Stomach (tissue), 9 donors: Measurements from ENCODE around the gene GAS1. TPM values are rescaled to one million over a fixed set of nuclear protein-coding genes. Genes with fewer than 3 reads are reported as not detected.

ENCODE experiments used
- DNase-seq, 2 donors: peaks; one replicate each; pipeline versions ENCODE4 v3.0.0 to v3.0.0-alpha.2; 2013 to 2019
- H3K27ac ChIP-seq, 5 donors: fragments of 200-600 bp in 4 of 5; sonication (generic) in 4 of 5; one replicate each; pipeline ENCODE4 v1.5.1; 2013 to 2019; ENCODE audit warnings: mild to moderate bottlenecking in 1 of 5, moderate library complexity in 1 of 5
- H3K27me3 ChIP-seq, 3 donors: fragments of 200-600 bp; sonication (generic); one replicate each; pipeline ENCODE4 v1.5.1; 2017 to 2019; ENCODE audit warnings: mixed run types in 1 of 3
- H3K36me3 ChIP-seq, 4 donors: fragments of 200-600 bp; sonication (generic); 1 replicate in 3 of 4; 2 replicates in 1 of 4; pipeline ENCODE4 v1.5.1; 2016 to 2019
- H3K4me1 ChIP-seq, 4 donors: fragments of 200-600 bp; sonication (generic); one replicate each; pipeline ENCODE4 v1.5.1; 2016 to 2019
- H3K4me3 ChIP-seq, 4 donors: fragments of 200-600 bp; sonication (generic) in 3 of 4; one replicate each; pipeline ENCODE4 v1.5.1; 2016 to 2019; ENCODE audit warnings: mild to moderate bottlenecking in 1 of 4
- H3K9me3 ChIP-seq, 4 donors: fragments of 200-600 bp; sonication (generic); one replicate each; pipeline ENCODE4 v1.5.1; 2016 to 2019
- EP300 ChIP-seq: sonication (generic); formaldehyde crosslinking; IDR thresholded peaks from one replicate; pipeline ENCODE4 v1.6.1; 2017; ENCODE audit warnings: antibody characterized with exemption
- POLR2A ChIP-seq, 4 donors: fragments of 450-650 bp; IDR thresholded peaks; one replicate each; pipeline ENCODE4 v1.6.1; 2016; ENCODE audit warnings: antibody characterized with exemption in 4 of 4, control low read depth in 2 of 4, mild to moderate bottlenecking in 1 of 4, moderate library complexity in 1 of 4
- POLR2AphosphoS5 ChIP-seq, 3 donors: sonication (generic); formaldehyde crosslinking; IDR thresholded peaks; one replicate each; pipeline ENCODE4 v1.6.1; 2016; ENCODE audit warnings: antibody characterized with exemption in 3 of 3
- WGBS, 5 donors: extraction: QIAGEN DNeasy Blood & Tissue Kit in 3 of 5; methylation state at CpG; one replicate each; pipeline versions ENCODE4 v1.1.5 to v1.1.7; 2013 to 2018; 5-methylcytosine and 5-hydroxymethylcytosine counted together
- intact Hi-C: fragments of 100-400 bp; cut with DNase I; formaldehyde crosslinking; loops from one replicate; pipeline ENCODE4 v1.15.1; 2023; ENCODE audit warnings: low total_unique reads
- polyA plus RNA-seq, 3 donors: library from polyadenylated mRNA; stranded (reverse); fragments of 200-250 nt; gene quantifications; one replicate each; pipeline ENCODE4 v1.2.3, GENCODE V29; 2013
- total RNA-seq, 5 donors: library from RNA; depleted of rRNA; stranded (reverse); fragments of >200 nt; gene quantifications; one replicate each; pipeline versions ENCODE4 v1.1.0 to v1.2.3, GENCODE V29; 2014 to 2016
- TF ChIP-seq, protein P1 (sequence below), 7 experiments: fragments of 450-650 bp in 4 of 7; fragments of 200-600 bp in 3 of 7; sonication (generic) in 3 of 7; IDR thresholded peaks; one replicate each; pipeline ENCODE4 v1.5.1; 2016 to 2019; ENCODE audit warnings: antibody characterized with exemption in 7 of 7, control low read depth in 2 of 7, mild to moderate bottlenecking in 1 of 7
- donor health status: healthy with polysubstance abuse.
- donor health status: Bipolar disorder and iron deficiency.
- donor health status: healthy.

Gene GAS1
- total and polyA plus RNA-seq, 8 donors, result 0.87 to 103 (median 27.5) TPM

DNA sequence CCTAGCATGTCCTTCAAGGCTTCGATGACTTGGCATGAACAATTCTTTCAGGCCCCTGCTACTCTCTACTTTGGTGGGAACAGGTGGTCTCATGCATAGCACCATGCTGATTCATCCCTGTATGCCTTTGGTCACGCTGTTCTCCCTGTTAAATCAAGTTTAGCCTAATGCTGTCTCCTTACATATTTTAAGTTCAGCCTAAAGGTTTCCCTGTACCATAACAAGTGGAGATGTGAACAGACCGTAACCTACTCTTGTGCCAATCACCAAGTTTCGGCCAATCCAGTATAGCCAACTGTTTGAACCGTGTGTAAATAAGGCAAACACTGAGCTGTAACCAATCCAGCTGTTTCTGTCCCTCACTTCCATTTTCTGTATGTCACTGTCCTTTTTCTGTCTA, 8.0 kb downstream of the GAS1 start:
- TF ChIP-seq EP300 (no peak), POLR2A (IDR thresholded peaks at IDR 0.05) (no peak), POLR2AphosphoS5 (IDR thresholded peaks at IDR 0.05) (no peak)
- TF ChIP-seq, protein P1, sequence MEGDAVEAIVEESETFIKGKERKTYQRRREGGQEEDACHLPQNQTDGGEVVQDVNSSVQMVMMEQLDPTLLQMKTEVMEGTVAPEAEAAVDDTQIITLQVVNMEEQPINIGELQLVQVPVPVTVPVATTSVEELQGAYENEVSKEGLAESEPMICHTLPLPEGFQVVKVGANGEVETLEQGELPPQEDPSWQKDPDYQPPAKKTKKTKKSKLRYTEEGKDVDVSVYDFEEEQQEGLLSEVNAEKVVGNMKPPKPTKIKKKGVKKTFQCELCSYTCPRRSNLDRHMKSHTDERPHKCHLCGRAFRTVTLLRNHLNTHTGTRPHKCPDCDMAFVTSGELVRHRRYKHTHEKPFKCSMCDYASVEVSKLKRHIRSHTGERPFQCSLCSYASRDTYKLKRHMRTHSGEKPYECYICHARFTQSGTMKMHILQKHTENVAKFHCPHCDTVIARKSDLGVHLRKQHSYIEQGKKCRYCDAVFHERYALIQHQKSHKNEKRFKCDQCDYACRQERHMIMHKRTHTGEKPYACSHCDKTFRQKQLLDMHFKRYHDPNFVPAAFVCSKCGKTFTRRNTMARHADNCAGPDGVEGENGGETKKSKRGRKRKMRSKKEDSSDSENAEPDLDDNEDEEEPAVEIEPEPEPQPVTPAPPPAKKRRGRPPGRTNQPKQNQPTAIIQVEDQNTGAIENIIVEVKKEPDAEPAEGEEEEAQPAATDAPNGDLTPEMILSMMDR (IDR thresholded peaks at IDR 0.05), result no peak
- H3K27me3 ChIP-seq, result peaks cover 0 to 36% (median 0%) of the 10 kb centered on the region in 3 donors
- no peaks in the 10 kb centered on the region for H3K36me3 ChIP-seq
- 85 to 93% (median 91%) methylated on average over 5 of the region's 5 CpGs for WGBS, 5 donors
- peaks cover 0 to 22% (median 17%) of the 10 kb centered on the region in 4 donors for H3K4me1 ChIP-seq
- intact Hi-C loops, result no loop called here
- no peak overlapping the region for H3K4me3 ChIP-seq
- no peak overlapping the region for H3K27ac ChIP-seq
- H3K9me3 ChIP-seq, result no peaks in the 10 kb centered on the region
- DNase-seq, result no peak

DNA sequence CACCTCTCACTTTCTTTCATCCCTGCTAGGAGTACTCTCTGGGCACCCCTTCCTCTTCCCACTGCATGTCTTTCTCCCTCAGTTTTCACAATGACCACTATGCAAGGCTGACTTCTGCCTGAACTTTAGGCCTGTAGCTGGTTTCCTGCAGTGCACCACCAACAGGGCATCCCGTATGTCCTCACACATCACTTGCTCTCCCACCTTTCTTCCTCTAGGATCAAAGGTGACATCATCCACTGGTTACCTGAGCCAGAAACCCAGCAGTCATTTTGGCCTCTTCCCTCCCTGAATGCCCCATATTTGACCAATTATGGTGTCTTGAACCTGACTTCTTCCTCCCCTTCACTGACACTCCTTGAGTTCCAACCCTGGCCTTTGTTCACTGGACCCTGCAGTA, 8.5 kb downstream of the GAS1 start:
- Histone ChIP-seq H3K27ac (no peak overlapping the region), H3K9me3 (no peaks in the 10 kb centered on the region), H3K4me3 (no peak overlapping the region), H3K36me3 (no peaks in the 10 kb centered on the region), H3K4me1 (peaks cover 0 to 17% (median 15%) of the 10 kb centered on the region in 4 donors), H3K27me3 (peaks cover 0 to 36% (median 0%) of the 10 kb centered on the region in 3 donors)
- intact Hi-C loops, result no loop called here
- TF ChIP-seq POLR2A (IDR thresholded peaks at IDR 0.05) (no peak), POLR2AphosphoS5 (IDR thresholded peaks at IDR 0.05) (no peak)
- no peak for DNase-seq
- 73 to 90% (median 82%) methylated on average over 1 of the region's 1 CpG for WGBS, 5 donors

DNA sequence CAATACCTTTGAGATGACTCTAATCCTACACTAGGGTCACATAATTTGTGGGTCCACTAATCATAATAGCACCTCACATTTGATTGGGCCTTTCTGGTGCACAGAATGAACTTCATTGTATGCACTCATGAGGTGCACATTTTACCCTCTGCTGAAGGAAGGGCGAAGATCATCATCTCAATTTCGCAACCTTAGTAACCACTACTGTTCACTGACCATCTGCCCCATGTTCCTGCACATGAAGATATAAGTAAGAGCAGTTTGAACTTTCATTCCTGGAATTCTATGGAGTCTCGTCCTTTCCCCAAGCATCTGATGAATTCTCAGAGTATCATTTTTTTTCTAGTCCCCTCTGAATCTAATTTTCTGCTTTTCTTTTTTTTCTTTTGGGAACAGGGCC, 21.2 kb downstream of the GAS1 start:
- H3K4me1 ChIP-seq, result no peaks in the 10 kb centered on the region
- no peak overlapping the region for H3K4me3 ChIP-seq
- no peaks in the 10 kb centered on the region for H3K27me3 ChIP-seq
- H3K36me3 ChIP-seq, result no peaks in the 10 kb centered on the region
- H3K27ac ChIP-seq, result no peak overlapping the region
- intact Hi-C loops, result no loop called here
- TF ChIP-seq POLR2AphosphoS5 (IDR thresholded peaks at IDR 0.05) (no peak), EP300 (no peak), POLR2A (IDR thresholded peaks at IDR 0.05) (no peak)
- TF ChIP-seq, protein P1 (IDR thresholded peaks at IDR 0.05), result no peak
- WGBS, 5 donors, result 72 to 96% (median 90%) methylated on average over 3 of the region's 3 CpGs
- no peak for DNase-seq
- no peaks in the 10 kb centered on the region for H3K9me3 ChIP-seq

DNA sequence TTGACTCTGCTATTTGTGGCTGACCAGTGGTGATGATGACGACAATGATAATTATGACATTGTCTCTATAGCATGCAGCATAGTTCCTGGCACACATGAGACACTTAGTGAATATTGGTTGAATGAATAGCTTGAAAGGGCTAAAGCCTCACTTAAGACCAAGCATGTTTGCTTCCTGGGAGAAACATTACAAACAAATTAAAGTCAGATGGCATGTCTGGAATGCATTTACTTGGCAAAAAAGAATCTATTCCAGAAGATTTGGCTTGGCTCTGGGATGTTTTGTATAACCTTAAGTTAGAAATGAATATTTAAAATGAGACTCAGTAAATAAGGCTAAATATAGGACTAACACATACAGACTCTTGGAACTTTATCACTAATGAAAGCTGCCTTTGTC, 21.6 kb downstream of the GAS1 start:
- Histone ChIP-seq H3K9me3 (no peaks in the 10 kb centered on the region), H3K27me3 (no peaks in the 10 kb centered on the region), H3K27ac (no peak overlapping the region), H3K4me3 (no peak overlapping the region), H3K36me3 (no peaks in the 10 kb centered on the region), H3K4me1 (no peaks in the 10 kb centered on the region)
- intact Hi-C loops, result no loop called here
- no peak for TF ChIP-seq POLR2A (IDR thresholded peaks at IDR 0.05)
- no peak for TF ChIP-seq EP300
- no peak for TF ChIP-seq POLR2AphosphoS5 (IDR thresholded peaks at IDR 0.05)
- TF ChIP-seq, protein P1 (IDR thresholded peaks at IDR 0.05), result no peak
- peak in 1 of 2 donors; percentile 16 for DNase-seq
- 57 to 88% (median 80%) methylated on average over 1 of the region's 1 CpG for WGBS, 5 donors

DNA sequence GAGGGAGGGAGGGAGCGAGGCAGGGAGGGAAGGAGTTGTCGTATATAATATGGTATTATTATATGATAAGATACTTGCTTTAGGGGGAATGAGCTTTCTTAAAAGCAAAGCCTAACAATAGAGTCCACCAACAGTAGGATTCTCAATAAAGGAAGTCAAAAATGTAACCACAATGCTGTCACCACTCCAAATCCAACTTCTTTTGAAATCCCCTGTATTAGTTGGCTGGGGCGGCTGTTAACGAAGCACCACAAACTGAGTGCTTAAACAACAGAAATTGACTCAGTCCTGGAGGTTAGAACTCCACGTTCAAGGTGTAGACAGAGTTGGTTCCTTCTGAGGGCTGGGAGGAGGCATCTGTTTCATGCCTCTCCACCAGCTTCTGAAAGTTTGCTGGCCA, 23.1 kb downstream of the GAS1 start:
- Histone ChIP-seq H3K4me3 (no peak overlapping the region), H3K9me3 (no peaks in the 10 kb centered on the region), H3K27ac (no peak overlapping the region), H3K4me1 (no peaks in the 10 kb centered on the region), H3K36me3 (no peaks in the 10 kb centered on the region), H3K27me3 (no peaks in the 10 kb centered on the region)
- intact Hi-C loops, result no loop called here
- 75 to 80% (median 77%) methylated on average over 5 of the region's 5 CpGs for WGBS, 5 donors
- TF ChIP-seq POLR2AphosphoS5 (IDR thresholded peaks at IDR 0.05) (no peak), POLR2A (IDR thresholded peaks at IDR 0.05) (no peak), EP300 (no peak)
- TF ChIP-seq, protein P1 (IDR thresholded peaks at IDR 0.05), result no peak
- no peak for DNase-seq
